22Rv1 (cell line): ENCODE results near the gene PLEKHG7.
A peak's percentile ranks its signal among the peaks of the same experiment; 100 is the strongest.

ENCODE experiments used
- H3K27ac ChIP-seq: fragments of 450-650 bp; 2 replicates; pipeline ENCODE4 v1.5.1; 2017
- CTCF ChIP-seq: fragments of 450-650 bp; IDR thresholded peaks from 2 replicates; pipeline ENCODE4 v1.5.1; 2017; ENCODE audit warnings: mild to moderate bottlenecking
- ZFX ChIP-seq: fragments of 450-650 bp; IDR thresholded peaks from 2 replicates; pipeline ENCODE4 v1.6.1; 2017; ENCODE audit warnings: antibody characterized with exemption, borderline replicate concordance

The PLEKHG7 gene

GRCh38 chr12:92707926-92708325 lies 5.1 kb downstream of the PLEKHG7 start:
- TF ChIP-seq CTCF (no peak), ZFX (no peak)
- H3K27ac ChIP-seq: no peak overlapping the region

GRCh38 chr12:92715625-92716024 lies 12.8 kb downstream of the PLEKHG7 start:
- H3K27ac ChIP-seq: no peak overlapping the region
- TF ChIP-seq ZFX (no peak), CTCF (no peak)

GRCh38 chr12:92717202-92717601 lies 14.4 kb downstream of the PLEKHG7 start:
- H3K27ac ChIP-seq: no peak overlapping the region
- TF ChIP-seq ZFX (no peak), CTCF (peak; percentile 38)

- no peak overlapping the region for H3K27ac ChIP-seq
- no peak for TF ChIP-seq CTCF
- TF ChIP-seq ZFX: no peak
These were observed 15.7 kb downstream of the PLEKHG7 start for GRCh38 chr12:92718483-92718990.

GRCh38 chr12:92719674-92720073 lies 16.9 kb downstream of the PLEKHG7 start:
- TF ChIP-seq ZFX (no peak), CTCF (no peak)

GRCh38 chr12:92721130-92721529 lies 18.3 kb downstream of the PLEKHG7 start:
- TF ChIP-seq CTCF: no peak
- no peak for TF ChIP-seq ZFX
- H3K27ac ChIP-seq: no peak overlapping the region

More at GRCh38 chr12:92719674-92720073, 16.9 kb downstream of the PLEKHG7 start:
- no peak overlapping the region for H3K27ac ChIP-seq

- H3K27ac ChIP-seq: no peak overlapping the region
- TF ChIP-seq CTCF (no peak), ZFX (no peak)
These were observed 18.9 kb downstream of the PLEKHG7 start for GRCh38 chr12:92721656-92722055.
